HCT116 (cell line): ENCODE results near the gene ACTA2. TPM values are rescaled to one million over a fixed set of nuclear protein-coding genes. Genes with fewer than 3 reads are reported as not detected.

ENCODE experiments used
- ATAC-seq: fragments of 200-7000 bp; cut with Tn5 transposase; 2 replicates; pipeline ENCODE4 v1.9.1; 2020; ENCODE audit warnings: mild to moderate bottlenecking, moderate library complexity
- BruUV-seq: library from RNA; stranded (reverse); fragments of 400-500 nt; replicated peaks from 2 replicates; lab custom pipeline; 2021; lab: Mats Ljungman, UMichigan
- CTCF ChIA-PET: fragments of 300-600 bp; sonication (Branson Sonifier 250); formaldehyde crosslinking; loops from one replicate; lab custom pipeline; 2021; ENCODE audit warnings: antibody characterized with exemption; lab: Charles Lee
- POLR2A ChIA-PET: fragments of 300-600, 350-600 bp; sonication (Branson Sonifier 250); formaldehyde crosslinking; loops from one replicate; lab custom pipeline; 2021; ENCODE audit warnings: antibody characterized with exemption; lab: Charles Lee
- RAD21 ChIA-PET, 2 experiments: fragments of 300-600 bp; sonication (Branson Sonifier 250); formaldehyde crosslinking; loops; one replicate each; lab custom pipeline; 2023; ENCODE audit warnings: low total read pairs in 2 of 2; ENCODE audit not compliant: uncharacterized antibody in 2 of 2, unreplicated experiment in 2 of 2, low non-redundant PET in 1 of 2; lab: Charles Lee
- DNase-seq: peaks from one replicate; pipeline ENCODE4 v3.0.0-alpha.2; 2010; ENCODE audit warnings: low read depth, low spot score
- H2AFZ ChIP-seq: fragments of 200-600 bp; shearing (Covaris generic), sonication (generic); 2 replicates; pipeline ENCODE4 v1.6.1; 2017; ENCODE audit warnings: low read depth, mixed run types, mixed read lengths, antibody characterized with exemption, low read length; ENCODE audit not compliant: poor library complexity, severe bottlenecking
- H3K27ac ChIP-seq: 2 replicates; pipeline ENCODE4 v1.5.1; 2012; ENCODE audit warnings: low read depth, low read length
- H3K27me3 ChIP-seq: fragments of 200-600 bp; sonication (generic); 2 replicates; pipeline ENCODE4 v1.6.1; 2016; ENCODE audit warnings: mixed run types, low read length, mixed read lengths; ENCODE audit not compliant: insufficient read depth
- H3K36me3 ChIP-seq, 2 experiments: fragments of 200-500 bp in 1 of 2; fragments of 200-600 bp in 1 of 2; sonication (Bioruptor generic) in 1 of 2; sonication (generic) in 1 of 2; 2 replicates each; pipeline versions ENCODE4 v1.5.1 to v1.6.1; 2014 to 2016; ENCODE audit warnings: low read length in 2 of 2, inconsistent platforms in 1 of 2, mixed read lengths in 1 of 2, mixed run types in 1 of 2; ENCODE audit not compliant: insufficient read depth in 2 of 2, control insufficient read depth in 1 of 2
- H3K4me1 ChIP-seq, 2 experiments: fragments of 200-600 bp in 1 of 2; sonication (generic) in 1 of 2; 2 replicates each; pipeline versions ENCODE4 v1.5.1 to v1.6.1; 2012 to 2017; ENCODE audit warnings: low read length in 2 of 2, inconsistent platforms in 1 of 2, mild to moderate bottlenecking in 1 of 2, mixed read lengths in 1 of 2, mixed run types in 1 of 2, moderate library complexity in 1 of 2; ENCODE audit not compliant: insufficient read depth in 2 of 2, control insufficient read depth in 1 of 2
- H3K4me2 ChIP-seq: fragments of 200-600 bp; sonication (generic); 2 replicates; pipeline ENCODE4 v1.6.1; 2017; ENCODE audit warnings: mixed run types, low read length, mixed read lengths
- H3K4me3 ChIP-seq, 2 experiments: fragments of 200-600 bp in 1 of 2; sonication (generic) in 1 of 2; replicated peaks in 1 of 2; 2 replicates each; pipeline ENCODE4 v1.5.1; 2011 to 2016; ENCODE audit warnings: low read length in 2 of 2, control low read depth in 1 of 2, low read depth in 1 of 2, mild to moderate bottlenecking in 1 of 2, mixed read lengths in 1 of 2, mixed run types in 1 of 2
- H3K79me2 ChIP-seq: fragments of 200-600 bp; sonication (generic); 2 replicates; pipeline ENCODE4 v1.6.1; 2017; ENCODE audit warnings: mild to moderate bottlenecking, mixed run types, low read length, moderate library complexity, mixed read lengths; ENCODE audit not compliant: insufficient read depth
- H3K9ac ChIP-seq: fragments of 200-600 bp; sonication (generic); 2 replicates; pipeline ENCODE4 v1.6.1; 2016; ENCODE audit warnings: low read length, mixed read lengths
- H3K9me2 ChIP-seq: fragments of 200-600 bp; sonication (generic), shearing (Covaris generic); 2 replicates; pipeline ENCODE4 v1.6.1; 2017; ENCODE audit warnings: mixed run types, mild to moderate bottlenecking, moderate library complexity; ENCODE audit not compliant: insufficient read depth
- H3K9me3 ChIP-seq, 2 experiments: fragments of 200-500 bp in 1 of 2; fragments of 200-600 bp in 1 of 2; sonication (Bioruptor generic) in 1 of 2; sonication (generic) in 1 of 2; 2 replicates each; pipeline ENCODE4 v1.6.1; 2014 to 2017; ENCODE audit warnings: low read length in 2 of 2, mixed read lengths in 2 of 2, inconsistent platforms in 1 of 2, low read depth in 1 of 2, mild to moderate bottlenecking in 1 of 2, mixed run types in 1 of 2, moderate library complexity in 1 of 2; ENCODE audit not compliant: control insufficient read depth in 1 of 2, insufficient read depth in 1 of 2
- H4K20me1 ChIP-seq: fragments of 200-600 bp; sonication (generic), shearing (Covaris generic); 2 replicates; pipeline ENCODE4 v1.6.1; 2017; ENCODE audit warnings: mixed run types, mild to moderate bottlenecking, moderate library complexity; ENCODE audit not compliant: insufficient read depth
- ATF3 ChIP-seq: IDR thresholded peaks from 2 replicates; pipeline ENCODE4 v1.6.1; 2012
- CEBPB ChIP-seq: IDR thresholded peaks from 2 replicates; pipeline ENCODE4 v1.6.1; 2012; ENCODE audit warnings: low read depth
- CTCF ChIP-seq, 3 experiments: fragments of 200-600 bp in 1 of 3; sonication (generic) in 1 of 3; IDR thresholded peaks in 2 of 3; conservative IDR thresholded peaks in 1 of 3; 2 replicates each; pipeline ENCODE4 v1.5.1; 2012 to 2017; ENCODE audit warnings: low read depth in 2 of 3, low read length in 2 of 3, antibody characterized with exemption in 1 of 3, borderline replicate concordance in 1 of 3, control low read depth in 1 of 3, mild to moderate bottlenecking in 1 of 3, mixed read lengths in 1 of 3, mixed run types in 1 of 3, moderate library complexity in 1 of 3; ENCODE audit not compliant: insufficient read depth in 1 of 3
- ELF1 ChIP-seq: IDR thresholded peaks from 2 replicates; pipeline ENCODE4 v1.6.1; 2012; ENCODE audit warnings: low read depth, borderline replicate concordance
- EZH2 ChIP-seq: fragments of 200-600 bp; sonication (generic); IDR thresholded peaks from 2 replicates; pipeline ENCODE4 v1.6.1; 2017; ENCODE audit warnings: antibody characterized with exemption, mixed run types
- EZH2phosphoT487 ChIP-seq: fragments of 200-600 bp; IDR thresholded peaks from 2 replicates; pipeline ENCODE4 v1.6.1; 2018; ENCODE audit warnings: antibody characterized with exemption, borderline replicate concordance
- FOSL1 ChIP-seq: IDR thresholded peaks from 2 replicates; pipeline ENCODE4 v1.6.1; 2012; ENCODE audit warnings: low read depth
- JUND ChIP-seq: IDR thresholded peaks from 2 replicates; pipeline ENCODE4 v1.6.1; 2012
- POLR2AphosphoS5 ChIP-seq: IDR thresholded peaks from 2 replicates; pipeline ENCODE4 v1.6.1; 2011; ENCODE audit warnings: mild to moderate bottlenecking, low read depth, low read length, moderate library complexity
- RAD21 ChIP-seq: IDR thresholded peaks from 2 replicates; pipeline ENCODE4 v1.6.1; 2012; ENCODE audit warnings: low read depth, mild to moderate bottlenecking
- SIN3A ChIP-seq: IDR thresholded peaks from 2 replicates; pipeline ENCODE4 v1.6.1; 2012; ENCODE audit warnings: low read depth
- SP1 ChIP-seq: IDR thresholded peaks from 2 replicates; pipeline ENCODE4 v1.6.1; 2012; ENCODE audit warnings: low read depth
- SRF ChIP-seq: IDR thresholded peaks from 2 replicates; pipeline ENCODE4 v1.6.1; 2012; ENCODE audit warnings: low read depth
- YY1 ChIP-seq: IDR thresholded peaks from 2 replicates; pipeline ENCODE4 v1.6.1; 2011; ENCODE audit warnings: low read length, low read depth, moderate library complexity, mild to moderate bottlenecking; ENCODE audit not compliant: insufficient replicate concordance; ENCODE audit errors: extremely low read depth
- ZBTB33 ChIP-seq: IDR thresholded peaks from 2 replicates; pipeline ENCODE4 v1.6.1; 2011; ENCODE audit warnings: mild to moderate bottlenecking, low read length, moderate library complexity; ENCODE audit not compliant: insufficient replicate concordance; ENCODE audit errors: extremely low read depth
- ZFX ChIP-seq: fragments of 450-650 bp; IDR thresholded peaks from 2 replicates; pipeline ENCODE4 v1.6.1; 2017
- ZNF274 ChIP-seq: fragments of 200-500 bp; sonication (Bioruptor generic); IDR thresholded peaks from 2 replicates; pipeline ENCODE4 v1.6.1; 2014; ENCODE audit warnings: mild to moderate bottlenecking, low read depth, low read length, inconsistent platforms
- intact Hi-C: fragments of 100-400 bp; cut with micrococcal nuclease; formaldehyde crosslinking; loops from 2 replicates; pipeline ENCODE4 v1.10.0; 2022
- total RNA-seq: library from RNA; stranded (reverse); gene quantifications from one replicate; pipeline ENCODE4 v1.2.1, GENCODE V29; 2021; ENCODE audit not compliant: unreplicated experiment

Gene ACTA2
- total RNA-seq, 1 experiment from 2014 or later = 9.4 TPM

- H3K27ac ChIP-seq = no peak overlapping the region
- no TSS peak for BruUV-seq
- H3K36me3 ChIP-seq = 0 out of 4 replicates have a peak, but pooled peaks cover 0 to 5% of the 10 kb centered on the region in 2 experiments
- intact Hi-C loops = no loop called here
- POLR2A ChIA-PET = no interaction called here
- DNase-seq (no peak), ATAC-seq (no peak)
- H3K9ac ChIP-seq = no peak overlapping the region
- no peaks in the 10 kb centered on the region for H4K20me1 ChIP-seq
- H3K79me2 ChIP-seq = no peaks in the 10 kb centered on the region
- CTCF ChIA-PET = interaction anchor here (1.3 to 3.5 kb wide), 2 partner anchors 12 to 66 kb away, joined by 5 to 12 read pairs; no protein-coding TSS in a partner anchor
- RAD21 ChIA-PET = no interaction called here
- H3K27me3 ChIP-seq = no peaks in the 10 kb centered on the region
- H3K4me3 ChIP-seq = no peak overlapping the region
- H3K9me3 ChIP-seq = no peaks in the 10 kb centered on the region
- no peak overlapping the region for H2AFZ ChIP-seq
- H3K9me2 ChIP-seq = no peaks in the 10 kb centered on the region
- no peaks in the 10 kb centered on the region for H3K4me1 ChIP-seq
- no peak overlapping the region for H3K4me2 ChIP-seq
- TF ChIP-seq ZFX = no peak
- no peak for TF ChIP-seq RAD21
- no peak for TF ChIP-seq ELF1
- TF ChIP-seq CEBPB = no peak
- TF ChIP-seq SIN3A = no peak
- TF ChIP-seq SP1 = no peak
- no peak for TF ChIP-seq ATF3
- no peak for TF ChIP-seq POLR2AphosphoS5
- TF ChIP-seq ZBTB33 = no peak
- TF ChIP-seq SRF = no peak
- no peak for TF ChIP-seq JUND
- TF ChIP-seq FOSL1 = no peak
- TF ChIP-seq EZH2 = no peak
- no peak for TF ChIP-seq YY1
- no peak for TF ChIP-seq EZH2phosphoT487
- no peak for TF ChIP-seq ZNF274
- TF ChIP-seq CTCF (IDR thresholded peaks at IDR 0.05 in 2 of 3, conservative IDR thresholded peaks at IDR 0.05 in 1 of 3; ENCODE audit: borderline replicate concordance in 1 of 3, insufficient read depth in 1 of 3, low read depth in 2 of 3, low read length in 2 of 3) = no peak
Measured at GRCh38 chr10:88920986-88921593, 31.5 kb downstream of the ACTA2 start.
